ENCODE data around the gene SNPH.
A peak's percentile ranks its signal among the peaks of the same experiment; 100 is the strongest.

SNPH gene

DNA sequence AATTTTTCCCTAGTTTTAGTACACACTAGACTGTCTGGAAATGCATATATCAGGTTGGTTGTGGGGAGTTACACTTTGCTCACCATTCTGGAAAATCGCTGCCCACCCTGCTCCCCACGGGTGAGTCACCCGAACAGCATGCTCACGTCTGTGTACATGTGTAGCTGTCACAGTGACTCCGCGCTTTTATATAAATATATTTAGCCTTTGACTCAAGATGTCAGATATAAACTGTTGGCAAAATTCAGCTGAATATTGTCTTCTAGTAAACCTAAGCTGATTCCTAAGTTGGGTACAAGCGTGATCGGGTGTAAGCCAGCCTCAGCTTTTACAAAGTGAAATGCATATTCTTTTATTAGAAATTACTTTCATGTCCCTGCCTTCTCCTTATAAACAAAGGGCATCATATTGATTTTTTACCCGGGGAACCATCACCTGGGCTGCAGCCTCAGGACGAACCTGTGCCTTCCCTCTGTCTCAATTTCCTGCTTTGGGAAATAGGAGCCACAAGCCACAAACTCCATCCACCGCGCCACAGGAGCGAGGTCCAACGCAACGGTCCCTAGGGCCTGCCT is 58.6 kb downstream of the SNPH start:
- no peak for DNase-seq (ENCODE audit: low spot score)

DNA sequence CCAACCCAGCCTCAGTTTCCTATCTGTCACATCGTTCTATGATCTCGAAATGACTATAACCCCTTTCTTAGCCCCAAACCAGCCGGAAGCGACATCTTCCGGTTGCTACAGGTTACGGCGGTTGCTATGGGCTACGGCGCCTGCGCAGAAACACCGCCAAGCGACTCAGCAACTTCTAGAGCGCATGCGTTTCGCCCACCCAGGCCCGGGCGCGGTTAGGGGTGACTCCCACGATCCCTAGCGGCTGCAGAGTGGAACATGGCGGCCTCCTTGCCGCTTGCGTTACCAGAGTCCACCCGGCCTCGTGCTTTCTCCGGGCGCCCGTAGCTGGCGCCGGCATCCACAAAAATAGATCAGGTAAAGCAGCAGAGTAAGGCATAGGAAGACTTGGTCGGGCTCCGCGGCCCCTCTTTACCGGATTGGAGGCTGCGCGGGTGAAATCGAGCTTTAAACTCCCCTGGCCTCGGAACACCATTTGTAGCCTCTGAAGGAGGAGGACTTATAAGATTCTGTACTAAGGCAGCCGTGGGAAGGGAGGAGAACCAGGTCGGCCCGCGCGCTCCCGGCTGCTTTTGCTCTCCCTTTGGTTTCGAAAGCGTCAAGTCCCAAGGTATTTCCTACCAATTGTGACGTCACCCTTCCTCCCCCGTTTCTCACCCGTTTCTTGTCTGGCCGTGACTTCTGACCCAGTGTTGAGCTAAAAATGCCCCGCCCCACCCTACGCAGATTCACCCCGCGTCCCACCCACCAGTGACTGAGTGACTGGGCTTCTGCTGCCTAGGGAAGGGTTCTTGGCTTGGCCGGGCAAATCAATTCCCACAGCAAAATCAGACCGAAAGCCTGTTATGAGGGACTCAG is 59.3 kb downstream of the SNPH start:
- peak; percentile 95 for DNase-seq (ENCODE audit: low spot score)

- no peak for DNase-seq (ENCODE audit: low spot score)
These were observed 60.2 kb downstream of the SNPH start for GRCh38 chr20:1326031-1326930.

DNA sequence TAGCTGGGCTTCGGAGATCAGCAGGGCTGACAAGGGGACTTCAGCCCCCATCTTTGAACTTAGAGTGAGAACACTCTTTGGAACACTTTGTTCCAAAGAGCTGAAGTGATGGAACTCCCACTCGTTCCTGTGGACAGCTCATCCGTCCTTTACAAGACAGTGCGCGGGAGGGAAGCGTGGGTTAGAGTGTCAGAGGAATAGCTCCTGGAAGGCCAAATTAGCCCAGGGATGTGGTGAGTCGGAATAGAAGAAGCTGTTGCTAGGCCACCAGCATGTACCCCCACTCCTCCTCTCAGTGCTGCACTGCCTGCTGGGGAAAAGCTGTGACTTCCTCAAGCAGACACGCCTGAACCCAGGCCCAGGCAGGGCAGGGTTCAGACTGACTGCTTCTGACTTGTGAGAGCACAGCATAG is 61.2 kb downstream of the SNPH start:
- DNase-seq (ENCODE audit: low spot score), result no peak

- no peak for DNase-seq (ENCODE audit: low spot score)
These were observed 62.0 kb downstream of the SNPH start for GRCh38 chr20:1327827-1328679.

- peak; percentile 75 for DNase-seq (ENCODE audit: low spot score)
These were observed 62.7 kb downstream of the SNPH start, which contains the start of gene SDCBP2 for GRCh38 chr20:1328680-1329330. TSS of gene SDCBP2 (minus strand) at chr20:1329139. CDS start at chr20:1320416, 8,723 bp downstream.

DNA sequence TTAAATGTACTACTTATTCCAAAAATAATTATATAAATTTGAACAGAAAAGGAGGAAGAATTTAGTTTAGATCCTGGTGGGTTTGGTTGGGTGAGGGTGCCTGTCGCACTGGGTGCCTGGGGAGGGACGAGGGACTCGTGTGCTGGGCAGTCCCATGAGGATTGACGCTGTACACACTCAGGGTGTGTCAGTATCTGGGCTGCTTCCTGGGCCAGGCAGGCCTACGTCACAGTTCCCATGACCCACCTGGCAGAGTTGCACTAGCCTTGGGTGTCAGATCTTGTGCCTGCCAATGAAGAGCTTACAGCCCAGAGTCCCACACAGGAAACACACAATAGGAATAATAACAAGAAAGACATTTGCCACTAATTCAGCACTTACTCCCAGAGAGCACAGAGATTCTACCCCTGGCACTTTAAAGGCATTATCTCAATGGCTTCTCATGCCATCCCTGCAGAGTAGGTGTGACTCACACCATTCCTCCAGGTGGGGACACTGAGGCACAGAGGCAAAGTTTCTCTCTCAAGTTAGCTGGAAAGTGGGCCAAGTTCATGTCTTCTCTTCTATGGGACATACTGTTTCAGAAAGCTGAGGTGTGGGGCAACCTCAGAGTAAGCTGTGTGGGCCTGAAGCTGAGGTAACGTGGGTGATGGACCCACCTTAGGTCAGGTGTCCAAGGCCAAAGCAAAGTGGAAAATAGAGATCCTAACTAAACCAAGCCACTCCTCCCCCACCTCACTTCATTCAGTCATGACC is 64.2 kb downstream of the SNPH start:
- DNase-seq (ENCODE audit: low spot score), result no peak

GRCh38 chr20:1331101-1331500 is 65.0 kb downstream of the SNPH start:
- no peak for DNase-seq (ENCODE audit: low spot score)

- DNase-seq (ENCODE audit: low spot score), result no peak
These were observed 65.8 kb downstream of the SNPH start for GRCh38 chr20:1331801-1332453.

DNA sequence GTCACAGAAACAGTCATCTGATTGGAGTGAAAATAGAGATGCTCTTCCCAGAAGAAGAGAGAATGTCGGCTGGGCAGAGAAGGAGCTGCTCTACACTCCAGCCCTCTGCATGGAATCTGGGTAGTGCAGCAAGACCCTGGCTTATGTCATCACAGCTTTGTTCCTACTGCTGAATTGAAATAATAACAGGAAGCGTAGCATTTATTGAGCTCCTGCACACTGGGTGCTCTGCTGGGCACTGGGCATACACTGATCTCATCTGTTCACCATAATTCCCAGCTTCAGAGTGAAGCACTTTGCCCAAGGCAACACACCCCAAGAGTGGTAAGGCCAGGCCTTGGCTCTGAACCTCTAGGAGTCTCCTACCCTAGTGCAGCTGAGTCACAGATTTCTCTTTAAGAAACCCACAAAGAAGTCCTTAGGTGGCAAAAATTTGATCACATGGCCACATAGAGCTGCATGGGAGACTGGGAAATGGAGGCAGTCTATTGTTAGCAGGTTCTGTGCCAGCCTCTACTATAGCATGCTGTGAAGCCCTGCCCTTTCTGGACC is 66.7 kb downstream of the SNPH start:
- DNase-seq (ENCODE audit: low spot score), result no peak

DNA sequence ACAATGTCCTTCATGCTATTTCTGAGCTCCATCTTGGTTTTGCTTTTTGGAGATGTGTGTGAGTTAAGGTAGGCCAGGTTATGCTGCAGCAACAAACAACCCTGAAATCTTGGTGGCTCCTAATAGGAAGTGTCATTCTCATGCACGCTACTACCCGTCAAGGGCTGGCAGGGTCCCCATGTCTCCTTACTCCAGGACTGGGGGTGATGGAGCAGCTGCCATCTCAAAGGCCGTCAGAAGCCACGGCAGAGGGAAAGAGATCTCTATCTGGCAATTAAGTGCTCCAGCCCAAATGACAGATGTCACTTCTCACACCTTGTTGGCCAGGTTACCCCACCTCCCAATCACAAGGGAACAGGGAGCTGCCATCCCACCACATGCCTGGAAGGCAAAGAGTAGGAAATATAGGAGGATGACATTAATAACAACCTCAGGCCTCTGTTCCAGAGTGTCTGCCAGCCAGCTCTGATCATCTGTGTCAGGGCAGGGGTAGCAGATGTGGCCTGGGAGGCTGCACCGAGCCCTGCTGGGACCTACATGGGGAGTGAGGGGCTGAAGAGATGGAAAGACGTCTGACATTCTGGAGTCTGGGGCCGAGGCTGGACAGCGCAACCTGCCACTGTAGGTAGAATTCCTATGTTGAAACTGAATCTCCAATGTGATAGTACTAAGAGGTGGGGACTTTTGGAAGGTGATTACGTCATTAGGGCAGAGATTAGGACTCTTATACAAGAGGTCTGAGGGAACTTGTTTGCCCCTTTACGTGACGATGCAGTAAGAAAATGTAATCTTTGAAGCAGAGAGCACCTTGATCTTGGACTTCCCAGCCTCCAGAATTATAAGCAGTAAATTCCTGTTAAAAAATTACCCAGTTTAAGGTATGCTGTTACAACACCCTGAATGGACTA is 67.6 kb downstream of the SNPH start:
- no peak for DNase-seq (ENCODE audit: low spot score)

DNA sequence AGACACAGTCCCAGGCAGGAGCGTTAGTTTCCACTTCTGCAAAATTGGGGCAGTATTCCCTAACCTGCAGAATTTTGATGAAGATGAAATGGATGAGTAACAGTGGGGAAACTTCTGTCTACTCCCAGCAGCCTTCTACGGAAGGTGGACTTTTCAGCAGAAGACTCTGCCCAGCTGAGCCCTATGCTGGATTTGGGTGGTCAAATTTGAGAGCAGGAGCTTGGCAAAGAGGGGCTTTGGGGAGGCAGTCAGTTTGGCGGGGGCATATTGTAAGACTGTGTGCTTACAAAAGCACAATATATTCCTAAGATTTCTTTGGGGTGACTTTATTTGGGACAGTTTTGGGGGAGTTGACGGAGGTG is 68.3 kb downstream of the SNPH start:
- DNase-seq (ENCODE audit: low spot score), result no peak

DNA sequence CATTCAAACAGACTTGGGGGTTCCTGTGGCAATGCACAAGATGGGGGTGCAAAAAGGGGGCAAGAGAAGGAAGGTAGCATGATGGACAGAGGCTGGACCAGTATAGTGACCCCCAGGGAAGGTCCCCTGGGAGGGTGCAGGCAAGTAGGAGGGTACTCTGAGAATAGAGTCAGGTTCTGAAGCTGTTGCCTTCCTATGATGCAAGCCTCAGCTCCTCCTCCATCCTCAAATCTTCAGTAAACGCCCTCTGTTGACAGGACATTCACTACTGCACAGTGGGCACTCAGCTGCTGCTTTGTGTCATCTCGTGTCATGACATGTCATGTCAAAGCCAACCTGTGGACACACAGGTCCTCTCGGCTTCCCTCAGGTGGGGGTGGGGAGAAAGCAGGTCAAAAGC is 68.7 kb downstream of the SNPH start:
- peak; percentile 35 for DNase-seq (ENCODE audit: low spot score)

GRCh38 chr20:1335961-1336698 is 70.0 kb downstream of the SNPH start:
- no peak for DNase-seq (ENCODE audit: low spot score)

DNA sequence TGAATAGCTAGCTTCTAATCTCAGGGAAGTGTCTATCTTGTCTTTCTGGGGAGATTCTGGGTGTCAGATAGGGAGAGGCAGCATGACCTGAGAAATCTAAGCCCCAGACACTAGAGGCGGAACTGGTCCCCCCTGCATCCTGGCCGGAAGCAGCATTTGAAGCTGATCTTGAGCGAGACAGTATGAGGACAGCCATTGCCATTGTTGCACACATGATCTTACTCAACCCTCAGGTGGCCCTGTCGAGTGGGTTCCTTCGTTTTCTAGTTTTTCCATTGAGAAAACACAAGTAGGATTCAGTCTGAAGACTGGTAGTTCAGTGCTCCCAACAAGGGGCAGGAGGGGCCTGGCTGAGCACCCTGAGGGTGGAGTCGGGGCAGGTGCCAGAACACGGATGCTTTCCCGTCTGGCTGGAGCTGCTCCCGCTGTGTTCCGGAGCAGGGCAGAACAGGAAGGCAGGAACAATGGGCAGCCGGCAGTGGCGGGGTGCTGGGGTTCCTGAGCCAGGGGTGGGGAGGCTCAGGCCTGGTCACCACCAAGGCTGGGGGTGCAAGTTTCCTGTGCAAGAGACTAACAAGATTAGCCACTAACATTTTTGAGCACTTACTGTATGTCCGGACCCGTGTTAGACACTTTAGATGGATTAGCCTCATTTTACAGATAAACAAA is 70.7 kb downstream of the SNPH start:
- no peak for DNase-seq (ENCODE audit: low spot score)

GRCh38 chr20:1337441-1337840 is 71.3 kb downstream of the SNPH start:
- no peak for DNase-seq (ENCODE audit: low spot score)

DNA sequence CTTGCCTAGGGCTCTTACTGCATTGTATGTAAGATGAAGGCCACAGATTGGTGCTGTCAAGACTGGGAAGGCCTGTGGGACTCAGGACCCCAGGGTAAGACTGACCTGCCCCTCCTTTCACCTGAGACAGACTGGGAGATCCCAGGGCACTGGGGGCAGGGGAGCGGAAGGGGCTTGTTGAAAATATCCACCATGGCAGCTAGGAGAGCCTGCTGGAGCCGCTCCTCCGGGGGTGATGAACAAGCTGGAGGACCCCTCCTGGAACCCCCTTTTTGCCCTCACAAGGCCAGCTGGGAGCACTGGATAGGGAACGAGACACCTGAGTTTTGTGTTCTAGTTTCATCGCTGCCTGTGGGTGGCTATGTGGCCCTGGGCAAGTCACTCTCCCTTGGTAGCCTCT is 72.0 kb downstream of the SNPH start:
- no peak for DNase-seq (ENCODE audit: low spot score)

Data from SW480 (cell line).